NCI-H748 (cell line): Measurements from ENCODE around the gene GNG2.
A peak's percentile ranks its signal among the peaks of the same experiment; 100 is the strongest.

Experiments used
- DNase-seq: peaks from one replicate; lab custom pipeline; 2025; ENCODE audit not compliant: unreplicated experiment; lab: John Stamatoyannopoulos, UW

GNG2 gene

DNA sequence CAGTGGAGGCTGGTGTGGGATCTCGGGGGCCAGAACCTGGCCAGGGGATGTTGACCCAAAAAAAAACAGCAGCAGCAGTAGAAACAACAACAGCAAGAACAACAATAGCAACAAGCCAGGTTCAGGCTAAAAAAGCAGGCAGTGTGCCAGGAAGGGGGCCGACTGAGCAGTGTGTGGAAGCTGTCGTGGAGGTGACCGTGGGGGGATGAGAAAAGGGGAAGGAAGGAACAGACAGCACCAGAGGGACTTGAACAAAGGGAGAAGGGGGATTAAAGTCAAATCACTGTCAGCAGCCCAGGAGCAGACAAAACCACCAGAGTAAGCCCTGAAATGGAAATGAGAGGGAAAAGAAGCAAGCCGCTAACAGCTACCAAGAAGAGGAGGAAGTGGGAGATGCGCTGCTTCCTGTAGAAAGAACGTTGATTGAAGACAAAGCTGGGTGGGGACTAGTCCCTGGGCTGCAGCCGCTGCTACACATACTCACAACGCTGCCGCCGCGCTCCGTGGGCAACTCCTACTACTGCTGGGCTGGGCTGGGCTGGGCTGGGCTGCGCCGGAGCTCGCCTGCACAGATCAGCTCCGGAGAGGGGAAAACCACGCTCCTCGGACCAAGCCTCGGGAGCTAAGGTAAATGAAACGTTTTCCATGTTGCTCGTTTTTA is at the start of gene GNG2:
GNG2 (plus strand) TSS at position 449 of the 661 bp plus-strand sequence. CDS start 90,067 bp downstream, outside the sequence.
- peak; percentile 91 for DNase-seq

DNA sequence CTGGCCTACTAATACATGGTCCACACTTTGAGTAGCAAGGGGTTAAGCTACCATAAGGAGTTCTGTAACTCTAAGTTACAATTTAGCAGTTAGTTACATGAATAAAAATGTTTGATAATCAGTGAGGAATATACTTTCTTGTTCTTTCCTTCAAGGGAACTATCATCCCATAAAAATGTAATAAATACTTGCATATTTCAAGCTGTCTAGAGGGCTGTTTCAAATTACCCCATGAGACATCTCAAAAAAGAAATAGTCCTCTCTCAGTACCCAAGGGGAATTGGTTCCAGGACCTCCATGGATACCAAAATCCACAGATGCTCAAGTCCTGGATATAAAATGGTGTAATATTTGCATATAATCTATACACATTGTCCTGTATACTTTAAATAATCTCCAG is 48.7 kb upstream of the GNG2 start:
- DNase-seq: no peak

DNA sequence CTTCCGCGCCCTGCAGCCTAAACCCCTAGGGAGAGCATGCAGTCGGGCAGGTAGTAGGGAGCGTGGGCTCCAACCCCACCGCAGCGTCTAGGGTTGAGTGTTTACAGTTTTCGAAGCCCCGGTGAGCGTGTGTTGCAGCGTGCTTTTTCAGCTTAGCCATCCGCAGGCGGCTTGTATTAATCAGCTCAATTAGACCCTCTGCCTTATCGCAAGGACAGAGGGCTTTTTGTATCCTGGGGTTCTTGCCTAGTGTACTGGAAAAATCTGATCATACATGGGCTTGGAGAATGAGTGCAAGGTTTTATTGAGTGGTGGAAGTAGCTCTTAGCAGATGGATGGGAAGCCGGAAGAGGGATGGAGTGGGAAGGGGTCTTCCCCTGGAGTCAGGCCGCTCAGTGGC is 44.4 kb upstream of the GNG2 start:
- DNase-seq: peak; percentile 40

DNA sequence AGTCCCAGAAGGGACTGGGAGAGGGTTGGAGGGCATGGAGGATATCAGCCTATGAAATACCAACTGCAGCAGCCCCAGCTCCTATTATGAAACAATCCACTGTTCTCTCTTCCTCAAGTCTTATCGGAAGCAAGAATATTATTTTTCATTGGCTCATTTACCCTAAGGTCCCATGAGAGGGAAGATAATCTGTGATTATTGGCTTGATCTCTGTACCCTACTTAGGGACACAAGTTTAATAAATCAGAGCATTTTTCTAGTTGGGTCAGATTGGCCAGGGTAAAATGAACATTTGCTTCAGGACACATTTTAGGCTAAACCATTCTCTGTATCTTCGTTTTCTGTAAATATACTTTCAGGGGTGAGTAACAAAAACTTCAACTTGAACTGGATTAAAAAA is 43.1 kb upstream of the GNG2 start:
- no peak for DNase-seq

DNA sequence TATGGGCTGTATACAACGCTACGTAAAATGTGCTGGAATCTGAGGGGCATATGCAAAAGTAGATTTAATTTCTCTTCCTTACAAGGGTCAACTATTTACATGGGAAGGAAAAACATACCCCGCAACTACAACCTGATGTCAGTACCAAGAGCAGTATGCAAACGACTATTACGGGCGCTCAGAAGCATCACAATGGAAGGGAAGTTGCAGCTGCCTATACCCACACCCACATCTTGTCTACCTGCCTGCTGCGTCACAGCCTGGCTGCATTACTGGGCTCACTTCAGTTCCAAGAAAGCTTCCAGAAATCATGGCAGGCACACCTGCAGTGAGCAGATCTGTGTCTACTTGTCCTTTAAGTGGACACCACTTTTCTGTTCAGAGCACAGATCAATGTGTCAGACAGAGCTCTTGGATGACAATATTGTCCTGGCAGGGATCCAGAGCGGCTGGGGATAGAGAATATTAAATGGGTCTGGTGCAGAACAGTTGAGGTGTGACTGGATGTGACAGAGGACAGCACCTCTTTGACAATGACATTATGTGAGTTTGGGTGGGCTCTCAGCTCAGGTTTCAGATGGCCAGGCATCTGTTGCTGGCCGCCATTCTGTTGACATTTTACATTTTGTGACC is 41.5 kb upstream of the GNG2 start:
- peak; percentile 75 for DNase-seq

DNA sequence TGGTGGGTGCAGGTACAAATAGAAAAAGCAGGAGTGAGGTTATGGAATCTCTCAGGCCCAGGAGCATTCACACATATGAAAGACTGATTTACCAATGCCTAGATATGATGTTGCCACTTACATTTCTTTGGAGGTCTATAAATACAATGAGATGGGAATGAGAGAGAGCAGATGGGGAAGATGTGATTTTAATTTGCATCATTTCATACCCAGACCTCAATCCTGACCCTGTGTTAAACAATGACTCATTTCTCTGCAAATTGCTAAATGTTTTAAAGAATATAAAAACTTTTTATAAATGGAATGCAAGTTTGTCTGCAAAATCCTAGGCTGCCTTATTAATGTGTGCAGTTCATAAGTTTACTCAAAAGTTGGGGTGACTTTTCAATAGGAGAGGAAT is 38.6 kb upstream of the GNG2 start:
- no peak for DNase-seq

DNA sequence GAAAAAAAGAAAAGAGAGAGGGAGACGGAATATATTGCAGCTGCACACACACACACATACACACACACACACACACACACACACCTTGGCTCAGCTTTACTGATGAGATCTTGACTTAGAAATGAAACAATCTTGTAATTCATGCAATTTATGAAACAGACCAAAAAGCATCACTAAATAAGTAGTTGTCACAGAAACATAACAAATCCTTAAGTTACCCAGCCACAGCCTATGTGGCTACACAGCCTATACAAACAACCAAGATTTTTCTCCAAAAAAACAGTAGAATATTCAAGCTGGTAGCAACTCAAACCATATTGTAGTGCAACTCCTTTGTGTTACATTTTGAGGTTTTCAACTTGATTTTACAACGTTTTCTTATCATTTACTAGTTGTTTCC is 37.9 kb upstream of the GNG2 start:
- no peak for DNase-seq

DNA sequence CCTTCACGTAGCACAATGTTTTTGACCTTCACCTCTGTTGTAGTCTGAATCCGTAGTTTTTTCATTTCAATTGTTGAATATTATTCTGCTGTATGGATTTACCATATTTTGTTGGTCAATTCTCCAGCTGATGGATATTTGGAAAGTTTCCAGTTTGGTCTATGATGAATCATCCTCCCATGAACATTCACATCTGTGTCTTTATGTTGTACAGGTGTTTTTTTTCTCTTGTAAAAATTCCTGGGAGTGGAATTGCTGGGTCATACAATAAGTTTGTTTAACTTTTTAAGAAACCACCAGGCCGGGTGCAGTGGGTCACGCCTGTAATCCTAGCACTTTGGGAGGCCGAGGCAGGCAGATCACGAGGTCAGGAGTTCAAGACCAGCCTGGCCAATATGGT is 36.7 kb upstream of the GNG2 start:
- no peak for DNase-seq

DNA sequence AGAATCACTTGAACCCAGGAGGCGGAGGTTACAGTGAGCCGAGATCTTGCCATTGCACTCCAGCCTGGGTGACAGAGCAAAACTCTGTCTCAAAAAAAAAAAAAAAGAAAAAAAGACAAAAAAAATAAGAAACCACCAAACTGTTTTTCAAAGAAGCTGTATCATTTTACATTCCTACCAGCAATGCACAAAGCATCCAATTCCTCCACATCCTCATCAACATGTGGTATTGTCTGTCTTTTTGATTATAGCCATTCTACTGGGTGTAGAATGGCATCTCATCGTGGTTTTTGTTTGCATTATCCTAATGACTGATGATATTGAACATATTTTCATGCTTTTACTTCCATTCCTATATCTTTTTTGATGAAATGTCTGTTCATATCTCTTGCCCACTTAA is 36.2 kb upstream of the GNG2 start:
- DNase-seq: no peak

DNA sequence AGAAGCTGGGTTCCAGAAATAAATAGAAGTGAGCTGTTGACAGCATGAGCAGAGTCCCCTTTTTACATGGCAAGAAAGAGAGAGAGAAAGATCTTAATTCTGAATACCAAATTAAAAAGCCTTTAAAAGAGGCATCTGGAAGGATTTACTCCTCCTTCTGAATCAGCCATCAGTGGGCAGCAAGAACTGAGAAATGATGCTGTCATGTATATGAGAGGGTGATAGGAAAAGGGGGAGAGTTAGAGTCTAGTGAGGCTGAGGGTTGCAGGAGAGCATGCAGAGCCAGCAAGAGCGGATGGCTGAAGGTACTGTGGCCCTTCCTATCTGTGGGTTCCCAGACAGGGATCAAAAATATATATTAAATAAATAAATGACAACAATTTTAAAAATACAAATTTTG is 34.5 kb upstream of the GNG2 start:
- DNase-seq: no peak

DNA sequence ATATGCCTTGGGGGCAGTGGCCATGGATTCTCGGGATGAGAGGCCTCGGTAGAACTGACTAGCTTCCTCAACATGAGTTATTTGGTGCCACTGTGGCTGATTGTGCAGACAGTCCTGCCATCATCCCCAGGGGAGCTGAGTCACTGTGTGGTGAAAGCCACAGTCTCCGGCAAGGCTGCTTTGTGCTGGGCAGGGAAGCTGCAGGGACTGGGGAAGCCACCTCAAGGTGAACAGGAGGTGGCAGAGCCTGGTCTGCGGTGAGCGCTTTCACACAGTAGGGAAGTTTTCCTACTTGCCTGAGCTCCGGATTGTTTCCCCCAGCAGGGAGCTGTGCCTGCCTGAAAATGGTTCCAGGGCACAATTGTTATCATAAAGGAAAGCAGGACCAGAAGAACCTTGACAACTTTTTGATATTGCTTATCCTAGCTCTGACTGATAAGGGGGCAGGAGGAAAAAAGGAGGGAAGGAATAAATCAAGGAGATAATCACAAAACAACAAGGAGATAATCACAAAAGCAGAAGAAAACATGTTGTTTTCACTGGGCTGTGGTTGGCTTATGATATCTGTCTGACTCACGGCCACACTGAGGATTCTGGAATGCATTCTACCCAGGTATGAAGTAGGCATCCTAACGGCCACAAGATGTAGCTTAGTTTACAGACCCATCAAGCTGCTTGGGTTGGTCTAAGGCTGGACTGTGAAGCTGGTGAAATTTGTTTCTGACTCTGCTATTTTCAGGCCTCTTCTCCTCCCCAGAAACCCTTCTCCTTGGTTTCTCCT is 32.2 kb upstream of the GNG2 start:
- no peak for DNase-seq

DNA sequence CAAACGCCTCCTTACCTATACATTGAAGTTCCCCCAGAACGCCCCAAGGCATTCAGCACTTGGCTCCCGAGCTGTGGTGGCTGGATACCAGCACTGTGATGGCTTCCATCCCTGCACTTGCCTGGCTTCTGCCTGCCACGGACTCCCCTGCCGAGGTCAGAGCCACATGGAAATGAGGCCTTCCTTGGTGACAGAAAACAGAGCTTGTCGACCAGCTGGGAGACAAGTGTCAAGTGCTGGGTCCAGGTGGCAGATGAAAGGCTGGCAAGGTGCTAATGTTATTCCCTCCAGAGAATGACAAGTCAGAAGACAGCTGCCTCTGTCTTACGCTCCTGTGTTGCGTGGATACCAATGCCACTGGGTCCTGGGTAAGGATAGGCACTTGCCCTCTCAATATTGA is 26.2 kb upstream of the GNG2 start:
- DNase-seq: no peak

DNA sequence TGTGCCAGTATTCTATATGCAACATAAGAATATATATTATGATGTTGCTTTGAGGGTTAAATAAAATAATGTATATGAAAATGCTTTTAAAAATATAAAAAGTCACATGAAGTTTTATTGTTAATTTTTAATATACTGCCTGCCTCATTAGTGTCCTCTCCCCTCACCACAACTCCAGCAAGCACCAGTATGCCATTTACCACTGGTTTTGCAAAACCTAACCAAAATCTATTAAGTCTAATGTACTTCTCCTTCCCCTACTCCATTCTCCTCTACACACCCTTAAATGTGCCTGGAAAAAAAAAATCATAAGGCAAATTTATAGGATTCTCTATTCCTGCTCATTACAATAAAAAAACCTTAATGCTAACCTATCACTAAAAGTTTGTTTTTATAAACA is 24.0 kb upstream of the GNG2 start:
- no peak for DNase-seq

DNA sequence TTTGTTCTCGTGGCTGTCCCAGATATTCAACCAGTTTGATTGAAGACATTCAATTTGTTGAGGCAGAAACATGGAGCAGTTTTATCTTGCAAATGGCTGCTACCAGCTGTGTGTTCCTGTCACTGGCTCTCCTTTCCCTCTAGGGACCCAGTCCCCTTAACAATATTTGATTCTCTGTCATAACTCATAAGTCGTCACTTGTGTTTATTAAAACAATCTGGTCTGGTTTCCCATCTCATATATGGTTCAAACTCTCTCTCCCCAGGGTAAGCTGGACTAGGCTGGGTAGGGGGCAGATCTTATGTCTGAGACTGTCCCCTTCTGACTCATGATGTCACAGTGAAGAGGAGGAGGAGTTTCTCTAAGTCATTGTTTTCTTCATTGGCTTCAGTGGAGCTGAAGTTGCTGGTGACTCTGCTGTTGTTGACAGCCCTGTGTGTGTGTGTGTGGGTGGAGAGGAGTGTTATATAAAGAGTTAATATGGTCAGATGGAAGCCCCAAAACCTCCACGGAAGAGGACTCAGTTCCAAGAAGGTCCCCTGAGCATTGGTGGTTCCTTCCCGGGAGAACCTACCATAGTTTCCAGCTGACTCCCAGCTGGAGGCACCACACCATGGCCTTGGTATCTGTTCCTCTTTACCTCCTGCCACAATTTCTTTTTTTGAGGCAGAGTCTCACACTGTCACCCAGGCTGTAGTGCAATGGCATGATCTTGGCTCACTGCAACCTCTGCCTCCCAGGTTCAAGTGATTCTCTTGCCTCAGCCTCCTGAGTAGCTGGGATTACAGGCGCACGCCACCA is 16.1 kb upstream of the GNG2 start:
- no peak for DNase-seq

DNA sequence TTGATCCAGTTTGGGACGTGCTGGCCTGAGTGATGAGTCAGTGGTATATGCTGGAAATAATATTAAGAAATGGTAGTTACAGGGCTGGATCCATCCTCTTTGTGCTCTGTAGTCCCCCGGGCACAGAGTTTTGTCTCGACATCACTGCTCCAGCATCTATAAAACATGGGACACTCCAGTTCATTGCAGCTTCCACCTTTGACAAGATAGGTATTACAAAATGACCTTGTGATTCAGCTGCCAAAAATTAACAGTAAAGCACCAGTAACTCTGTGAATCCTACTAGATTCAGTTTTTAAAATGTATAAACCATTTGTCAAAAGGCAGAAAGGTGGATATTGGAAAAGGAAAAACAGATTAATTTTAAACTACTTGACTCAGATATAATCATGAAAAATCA is 14.6 kb upstream of the GNG2 start:
- no peak for DNase-seq

DNA sequence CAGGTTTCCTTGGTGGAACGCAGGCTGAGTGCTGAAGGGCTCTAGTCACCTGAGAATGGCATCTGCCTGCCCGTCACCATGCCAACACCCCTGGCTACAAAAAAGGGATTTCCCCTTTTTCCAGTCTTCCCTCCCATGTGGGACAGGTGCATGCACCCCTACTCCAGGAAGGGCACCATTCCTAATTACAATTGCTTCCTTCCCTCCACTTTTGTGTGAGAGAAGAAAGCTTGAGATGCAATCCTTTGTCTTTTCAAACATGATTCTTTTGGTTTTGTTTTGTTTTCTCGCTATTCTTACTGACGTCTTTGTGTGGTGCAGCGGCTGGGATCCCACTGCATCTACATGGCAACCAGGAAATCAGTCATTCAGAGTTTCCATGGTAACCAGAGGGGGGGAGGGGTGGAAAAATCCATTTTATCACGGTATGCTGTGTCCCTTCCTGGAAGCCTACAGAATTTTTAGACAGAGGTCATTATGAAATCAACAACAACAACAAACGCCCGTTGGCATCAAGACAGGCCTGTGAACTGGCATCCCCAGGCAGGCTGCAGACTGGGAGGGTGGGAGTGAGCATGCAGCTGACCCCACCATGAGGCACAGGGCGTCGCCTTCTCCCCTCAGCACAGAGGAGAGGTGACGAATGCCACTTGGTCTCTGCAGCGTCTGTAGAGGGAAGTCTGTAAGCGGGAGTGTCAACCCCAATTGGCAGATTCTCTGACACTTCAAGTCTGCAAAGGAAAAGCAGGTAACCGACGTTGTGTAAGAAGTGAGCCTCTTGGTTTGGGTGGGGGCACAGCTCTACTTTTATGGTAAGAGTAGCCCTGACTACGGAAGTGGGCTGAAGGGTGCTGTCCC is 13.6 kb upstream of the GNG2 start:
- DNase-seq: peak; percentile 95

DNA sequence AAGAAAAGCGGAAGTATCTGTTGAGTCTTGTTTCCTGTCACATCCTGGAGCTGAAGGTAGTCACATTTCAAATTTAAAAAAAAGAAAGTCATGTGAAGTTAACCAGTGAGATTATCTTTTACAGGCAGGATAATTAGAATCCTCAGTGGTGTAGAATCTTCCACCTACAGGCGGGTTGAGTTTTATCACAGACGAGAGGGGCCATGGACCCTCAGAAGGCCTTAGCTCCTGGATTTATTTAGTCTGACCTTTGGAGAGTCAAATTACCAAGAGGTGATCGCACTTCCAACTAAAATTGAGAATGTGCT is 13.0 kb upstream of the GNG2 start:
- no peak for DNase-seq

DNA sequence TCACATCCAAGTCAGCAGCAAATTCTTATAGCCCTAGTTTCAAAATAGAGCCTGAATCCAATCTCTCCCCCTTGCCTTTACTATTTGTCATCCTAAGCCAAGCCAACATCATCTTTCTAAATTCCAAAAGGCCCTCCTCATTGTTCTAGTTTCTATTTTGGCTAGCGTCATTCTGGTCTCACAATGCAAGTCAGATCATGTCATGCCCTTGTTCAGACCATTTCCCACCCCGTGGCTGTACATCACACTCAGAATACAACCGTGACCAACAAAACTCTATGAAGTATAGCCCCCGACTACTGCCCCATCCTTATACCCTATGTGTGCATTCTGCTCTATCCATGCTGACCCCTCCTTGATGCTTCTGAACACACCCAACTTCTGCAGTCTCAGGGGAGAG is 12.3 kb upstream of the GNG2 start:
- no peak for DNase-seq

DNA sequence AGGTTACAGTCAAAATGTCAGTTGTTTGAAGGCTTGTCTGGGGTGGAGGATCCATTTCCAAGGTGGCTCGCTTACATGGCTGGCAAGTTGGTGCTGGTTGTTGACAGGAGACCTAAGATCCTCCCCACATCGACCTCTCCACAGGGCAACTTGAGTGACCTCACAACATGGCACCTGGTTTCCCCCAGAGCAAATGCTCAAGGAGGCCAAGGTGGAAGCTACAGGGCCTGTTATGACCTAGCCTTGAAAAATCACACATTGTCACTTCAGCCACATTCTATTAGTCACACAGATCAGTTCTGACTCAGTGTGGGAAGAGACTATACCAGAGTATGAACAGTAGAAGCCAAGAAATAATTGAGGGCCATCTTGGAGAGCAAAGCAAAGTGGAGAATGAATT is 11.3 kb upstream of the GNG2 start:
- DNase-seq: no peak

DNA sequence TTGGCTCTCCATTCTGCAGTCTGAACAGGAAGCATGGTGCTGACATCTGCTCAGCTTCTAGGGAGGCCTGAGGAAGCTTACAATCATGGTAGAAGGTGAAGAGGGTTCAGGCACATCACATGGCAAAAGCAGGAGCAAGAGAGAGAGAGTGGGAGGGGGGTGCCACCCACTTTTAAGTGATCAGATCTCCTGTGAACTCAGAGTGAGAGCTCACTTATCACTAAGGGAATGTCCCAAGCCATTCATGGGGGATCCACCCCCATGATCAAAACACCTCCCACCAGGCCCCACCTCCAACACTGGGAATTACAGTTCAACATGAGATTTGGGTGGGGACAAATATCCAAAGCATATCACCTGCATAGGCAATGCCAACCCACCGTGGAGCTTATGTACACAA is 9.8 kb upstream of the GNG2 start:
- no peak for DNase-seq

DNA sequence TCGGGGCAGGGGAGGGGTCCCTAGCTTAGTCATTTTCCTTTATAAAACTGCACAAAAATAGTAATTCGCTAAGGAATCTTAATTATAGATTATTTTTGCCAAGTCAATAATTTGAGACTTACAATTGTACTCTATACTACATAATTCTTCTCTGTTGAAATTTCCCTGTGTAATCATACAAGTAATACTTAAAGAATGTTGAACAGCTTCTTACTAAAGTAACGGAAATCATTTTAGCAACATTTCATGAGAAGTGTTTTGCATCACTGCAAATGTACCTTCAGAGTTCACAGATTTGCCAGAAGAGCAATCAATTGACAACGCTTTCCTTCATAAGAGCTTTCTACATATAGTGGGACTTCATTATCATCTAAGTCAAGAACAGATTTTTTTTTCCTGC is 7.9 kb upstream of the GNG2 start:
- no peak for DNase-seq
